Measurements from ENCODE around the gene HOXB4.

The HOXB4 gene

GRCh38 chr17:48589831-48590606 lies 11.9 kb upstream of the HOXB4 start, which contains the start of gene HOXB3:
TSS of gene HOXB3 (minus strand) at chr17:48590241. CDS start at chr17:48552474, 37,767 bp downstream.
- no peak for DNase-seq (ENCODE audit: low read depth in 2 of 2)

GRCh38 chr17:48589060-48589830 lies 11.1 kb upstream of the HOXB4 start:
- DNase-seq (ENCODE audit: low read depth in 2 of 2) = no peak

- DNase-seq (ENCODE audit: low read depth in 2 of 2) = no peak
Measured at GRCh38 chr17:48588528-48588927, 10.4 kb upstream of the HOXB4 start.

GRCh38 chr17:48588074-48588415 lies 9.9 kb upstream of the HOXB4 start:
- no peak for DNase-seq (ENCODE audit: low read depth in 2 of 2)

GRCh38 chr17:48587276-48588073 lies 9.3 kb upstream of the HOXB4 start:
- DNase-seq (ENCODE audit: low read depth in 2 of 2) = no peak

GRCh38 chr17:48586355-48587258 lies 8.5 kb upstream of the HOXB4 start:
- DNase-seq (ENCODE audit: low read depth in 2 of 2) = no peak

- DNase-seq (ENCODE audit: low read depth in 2 of 2) = no peak
Measured at GRCh38 chr17:48584223-48584741, 6.1 kb upstream of the HOXB4 start.

- DNase-seq (ENCODE audit: low read depth in 2 of 2) = no peak
Measured at GRCh38 chr17:48583708-48584222, 5.6 kb upstream of the HOXB4 start.

- no peak for DNase-seq (ENCODE audit: low read depth in 2 of 2)
Measured at GRCh38 chr17:48582750-48583069, 4.6 kb upstream of the HOXB4 start.

- DNase-seq (ENCODE audit: low read depth in 2 of 2) = no peak
Measured at GRCh38 chr17:48579760-48580554, 1.8 kb upstream of the HOXB4 start.

GRCh38 chr17:48579471-48579759 lies 1.3 kb upstream of the HOXB4 start:
- no peak for DNase-seq (ENCODE audit: low read depth in 2 of 2)

GRCh38 chr17:48578616-48579470 lies 693 bp upstream of the HOXB4 start:
- no peak for DNase-seq (ENCODE audit: low read depth in 2 of 2)

- DNase-seq (ENCODE audit: low read depth in 2 of 2) = no peak
Measured at GRCh38 chr17:48577330-48577945, 712 bp downstream of the HOXB4 start.

GRCh38 chr17:48576479-48577309 lies 1.5 kb downstream of the HOXB4 start:
- no peak for DNase-seq (ENCODE audit: low read depth in 2 of 2)

GRCh38 chr17:48575673-48576478 lies 2.3 kb downstream of the HOXB4 start:
- no peak for DNase-seq (ENCODE audit: low read depth in 2 of 2)

- DNase-seq (ENCODE audit: low read depth in 2 of 2) = no peak
Measured at GRCh38 chr17:48575066-48575582, 3.0 kb downstream of the HOXB4 start.

GRCh38 chr17:48574505-48575065 lies 3.6 kb downstream of the HOXB4 start:
- no peak for DNase-seq (ENCODE audit: low read depth in 2 of 2)
